GM21528 (cell line): ENCODE data around the gene BMPR1A.
"Not testable (repeated sequence)": the region's sequence is repeated elsewhere in the genome, so short reads cannot be mapped to it uniquely, and the experiment has no call there.

Experiments
- ATAC-seq: cut with Tn5 transposase; IDR thresholded peaks from one replicate; pipeline ENCODE4 v1.9.1; 2021; ENCODE audit warnings: mild to moderate bottlenecking, moderate library complexity; ENCODE audit not compliant: unreplicated experiment, low FRiP score

BMPR1A gene

DNA sequence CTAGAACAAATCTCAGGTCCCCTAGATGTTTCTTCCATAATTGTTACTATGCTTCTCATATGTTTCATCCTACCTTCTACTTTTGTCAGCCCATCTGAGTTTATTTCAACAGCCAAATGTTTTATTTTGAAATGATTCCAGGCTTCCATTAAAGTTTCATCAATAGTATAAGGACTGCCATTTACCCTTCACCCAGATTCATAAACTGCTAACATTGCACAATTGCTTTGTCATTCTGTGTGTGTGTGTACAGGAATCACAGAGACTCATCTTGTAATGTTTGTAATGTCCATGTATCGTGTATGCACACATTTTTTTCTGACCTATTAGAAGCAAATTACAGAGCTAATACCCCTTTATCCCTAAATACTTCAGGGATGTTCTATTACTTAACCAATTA is 175.5 kb downstream of the BMPR1A start:
- no peak for ATAC-seq

DNA sequence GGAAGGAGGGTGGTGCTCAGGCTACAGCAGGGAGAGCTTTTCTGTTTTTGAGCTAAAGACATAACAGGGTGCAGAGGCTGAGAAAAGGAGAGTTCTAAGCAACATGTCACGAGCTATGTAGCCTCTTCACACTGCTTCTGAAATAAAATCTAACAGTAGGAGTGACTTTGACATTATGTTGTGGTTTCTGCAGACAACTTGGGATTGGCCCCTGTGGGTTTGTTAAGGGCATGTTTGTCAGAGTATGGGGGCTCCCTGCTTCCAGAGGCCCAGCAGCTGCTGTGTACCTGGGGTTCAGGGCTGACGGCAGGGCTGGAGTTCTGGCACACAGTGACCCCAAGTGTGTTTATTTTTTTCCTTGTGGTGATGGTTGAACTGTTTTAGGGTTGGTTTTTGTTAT is 176.3 kb downstream of the BMPR1A start:
- no peak for ATAC-seq

DNA sequence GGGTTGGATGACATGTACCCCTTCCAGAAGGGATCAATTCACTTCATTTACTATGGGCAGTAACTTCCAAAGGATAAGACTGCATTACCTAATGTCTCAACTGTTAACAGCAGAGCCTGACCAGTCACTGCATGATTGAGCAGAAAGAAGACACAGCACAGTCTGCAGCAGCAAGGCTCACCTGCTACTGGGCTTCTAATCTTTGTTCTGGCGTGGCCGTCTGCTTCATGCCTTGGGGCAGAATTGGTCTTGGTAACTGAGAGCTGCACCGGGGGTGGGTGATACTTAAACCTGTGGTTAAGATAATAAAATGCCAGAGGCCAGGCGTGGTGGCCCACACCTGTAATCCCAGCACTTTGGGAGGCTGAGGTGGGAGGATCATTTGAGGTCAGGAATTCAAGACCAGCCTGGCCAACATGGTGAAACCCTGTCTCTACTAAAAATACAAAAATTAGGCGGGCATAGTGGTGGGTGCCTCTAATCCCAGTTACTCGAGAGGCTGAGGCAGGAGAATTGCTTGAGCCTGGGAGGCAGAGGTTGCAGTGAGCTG is 177.8 kb downstream of the BMPR1A start:
- not testable (repeated sequence) for ATAC-seq

DNA sequence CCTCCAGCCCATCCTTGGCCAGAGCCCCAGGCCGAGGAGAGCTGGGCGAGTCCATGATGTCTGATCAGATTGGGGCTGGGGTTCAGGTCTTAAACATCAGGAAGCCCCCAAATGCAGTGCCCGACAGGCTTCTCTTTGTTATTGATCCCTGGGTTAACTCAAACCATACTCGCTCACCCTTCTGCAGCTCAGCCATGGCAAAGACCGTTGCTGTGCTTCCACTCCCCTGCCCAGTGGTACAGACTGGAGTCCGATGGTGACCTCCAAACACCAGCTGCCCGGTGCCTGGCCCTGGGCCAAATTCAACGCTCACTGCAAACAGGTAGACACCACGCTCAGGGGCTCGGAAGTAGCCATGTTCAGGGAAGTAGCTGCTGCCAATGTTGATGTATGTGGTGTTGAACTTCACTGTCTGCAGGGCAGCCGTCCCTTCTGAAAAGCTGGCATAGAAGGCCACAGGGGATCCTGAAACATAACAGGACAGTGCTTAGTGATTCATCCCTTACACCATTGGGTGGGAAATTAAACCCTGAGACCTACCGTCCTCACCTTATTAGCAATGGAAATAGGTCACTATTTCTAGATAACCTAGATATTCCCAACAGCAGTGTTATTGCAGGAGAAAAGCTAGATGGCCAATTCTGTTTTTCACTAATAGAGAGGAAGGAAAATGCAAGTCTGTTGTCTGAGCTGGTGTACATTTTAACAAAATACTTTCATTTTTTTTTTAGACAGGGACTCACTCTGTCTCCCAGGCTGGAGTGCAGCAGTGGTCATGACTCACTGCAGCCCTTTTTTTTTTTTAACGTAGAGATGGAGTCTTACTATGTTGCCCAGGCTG is 180.5 kb downstream of the BMPR1A start:
- no peak for ATAC-seq

DNA sequence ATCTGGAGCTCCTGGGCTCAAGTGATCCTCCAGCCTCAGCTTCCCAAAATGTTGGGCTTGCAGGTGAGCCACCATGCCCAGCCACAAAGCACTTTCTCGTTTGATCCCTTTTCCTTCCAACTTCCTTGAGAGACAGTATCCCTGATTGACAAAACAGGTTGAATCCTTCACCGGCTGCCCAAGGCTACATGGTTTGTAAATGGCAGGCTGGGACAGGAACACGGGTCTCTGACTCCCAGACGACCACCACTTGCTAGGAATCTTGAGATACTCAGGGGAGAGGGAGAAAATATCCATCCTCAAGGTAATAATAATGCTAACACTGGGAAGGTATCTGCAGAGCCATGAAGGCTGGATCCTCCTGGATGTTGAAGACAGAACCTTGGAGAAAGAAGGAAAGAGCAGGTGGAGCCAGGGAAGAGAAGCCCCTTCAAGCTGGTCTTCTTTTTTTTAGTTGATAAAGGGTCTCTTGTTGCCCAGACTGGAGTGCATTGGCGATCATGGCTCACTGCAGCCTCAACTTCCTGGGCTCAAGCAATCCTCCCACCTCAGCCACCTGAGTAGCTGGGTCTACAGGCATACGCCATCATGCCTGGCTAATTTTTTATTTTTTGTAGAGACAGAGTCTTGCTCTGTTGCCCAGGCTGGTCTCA is 181.2 kb downstream of the BMPR1A start:
- ATAC-seq = no peak

DNA sequence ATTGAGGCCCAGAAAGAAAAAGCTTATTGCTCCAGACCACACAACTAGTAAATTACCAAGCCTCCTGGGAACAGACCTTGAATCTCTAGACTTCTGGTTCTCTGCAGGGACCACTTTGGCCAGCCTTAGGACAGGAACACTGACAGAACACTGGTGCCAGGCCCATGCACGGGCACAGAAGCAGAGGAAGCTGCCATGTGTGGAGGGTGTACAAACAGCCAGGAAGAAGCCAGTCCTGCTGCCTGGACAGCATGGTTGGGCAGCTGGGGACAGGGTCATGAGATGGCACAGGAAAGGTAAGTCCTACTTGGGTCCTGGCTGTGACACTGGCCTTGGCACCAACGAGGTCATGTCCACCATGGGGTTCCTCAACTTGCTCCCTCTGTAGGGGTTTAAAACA is 181.8 kb downstream of the BMPR1A start:
- no peak for ATAC-seq

DNA sequence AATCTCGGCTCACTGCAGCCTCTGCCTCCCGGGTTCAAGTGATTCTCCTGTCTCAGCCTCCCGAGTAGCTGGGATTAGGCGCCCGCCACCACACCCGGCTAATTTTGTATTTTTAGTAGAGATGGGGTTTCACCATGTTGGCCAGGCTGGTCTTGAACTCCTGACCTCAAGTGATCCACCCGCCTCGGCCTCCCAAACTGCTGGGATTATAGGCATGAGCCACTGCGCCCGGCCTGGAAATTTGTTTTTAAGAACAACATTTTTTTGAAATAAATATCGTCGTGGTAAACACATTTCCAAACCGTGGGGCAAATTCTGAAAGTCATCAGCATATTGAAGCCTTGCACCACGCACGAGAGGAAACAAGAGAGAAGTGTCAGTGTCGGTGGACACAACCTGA is 183.7 kb downstream of the BMPR1A start:
- ATAC-seq = not testable (repeated sequence)

DNA sequence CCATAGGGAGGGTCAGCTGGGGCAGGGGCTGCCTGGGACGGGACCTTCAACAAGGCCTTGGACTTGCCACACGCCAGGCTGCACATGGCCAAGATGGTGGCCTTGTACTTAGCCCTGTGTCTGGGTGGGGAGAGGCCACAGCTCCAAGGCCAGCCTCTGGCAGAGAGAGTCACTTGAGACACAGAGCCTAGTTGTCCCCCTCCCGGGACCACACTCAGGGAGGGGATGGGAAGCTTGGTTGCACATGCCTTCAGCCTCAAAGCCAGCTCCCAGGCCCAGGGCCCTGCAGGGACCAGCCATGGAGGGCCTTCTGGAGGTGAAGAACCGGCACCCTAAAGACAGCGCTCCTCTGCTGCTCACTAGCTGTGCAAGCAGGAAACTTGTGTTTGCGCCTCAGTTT is 184.3 kb downstream of the BMPR1A start:
- no peak for ATAC-seq

DNA sequence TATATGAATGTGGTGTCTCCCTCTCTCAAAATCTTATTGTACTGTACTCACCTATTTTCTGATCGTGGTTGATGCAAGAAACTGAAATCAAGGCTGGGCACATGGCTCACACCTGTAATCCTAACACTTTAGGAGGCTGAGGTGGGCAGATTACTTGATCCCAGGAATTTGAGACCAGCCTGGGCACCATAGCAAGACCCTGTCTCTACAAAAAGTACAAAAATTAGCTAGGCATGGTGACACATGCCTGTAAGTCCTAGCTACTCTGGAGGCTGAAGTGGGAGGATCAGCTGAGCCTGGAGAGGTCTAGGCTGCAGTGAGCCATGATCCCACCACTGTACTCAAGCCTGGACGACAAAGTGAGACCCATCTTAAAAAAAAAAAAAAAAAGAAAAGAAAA is 185.0 kb downstream of the BMPR1A start:
- no peak for ATAC-seq

DNA sequence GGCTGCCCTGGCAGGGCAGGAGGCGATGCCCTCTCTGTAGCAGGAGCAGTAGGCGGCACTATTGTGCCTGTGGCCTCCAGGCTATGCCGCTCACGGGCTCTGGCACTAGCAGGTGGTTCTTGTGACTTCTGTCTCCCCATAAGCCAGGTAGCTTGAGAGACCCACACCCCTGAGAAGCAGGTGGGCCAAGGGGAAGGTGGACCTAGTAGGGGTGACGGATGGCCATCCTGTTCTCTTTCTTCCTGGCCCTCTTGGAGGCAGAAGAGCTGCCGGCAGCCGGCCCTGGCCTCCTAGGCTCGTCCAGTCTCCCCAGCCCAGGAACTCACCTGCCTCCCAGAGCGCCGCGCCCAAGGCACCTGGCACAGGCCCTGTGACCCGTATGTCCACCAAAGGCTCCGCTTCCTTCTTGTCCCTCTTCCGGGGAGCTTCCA is 185.6 kb downstream of the BMPR1A start:
- no peak for ATAC-seq

DNA sequence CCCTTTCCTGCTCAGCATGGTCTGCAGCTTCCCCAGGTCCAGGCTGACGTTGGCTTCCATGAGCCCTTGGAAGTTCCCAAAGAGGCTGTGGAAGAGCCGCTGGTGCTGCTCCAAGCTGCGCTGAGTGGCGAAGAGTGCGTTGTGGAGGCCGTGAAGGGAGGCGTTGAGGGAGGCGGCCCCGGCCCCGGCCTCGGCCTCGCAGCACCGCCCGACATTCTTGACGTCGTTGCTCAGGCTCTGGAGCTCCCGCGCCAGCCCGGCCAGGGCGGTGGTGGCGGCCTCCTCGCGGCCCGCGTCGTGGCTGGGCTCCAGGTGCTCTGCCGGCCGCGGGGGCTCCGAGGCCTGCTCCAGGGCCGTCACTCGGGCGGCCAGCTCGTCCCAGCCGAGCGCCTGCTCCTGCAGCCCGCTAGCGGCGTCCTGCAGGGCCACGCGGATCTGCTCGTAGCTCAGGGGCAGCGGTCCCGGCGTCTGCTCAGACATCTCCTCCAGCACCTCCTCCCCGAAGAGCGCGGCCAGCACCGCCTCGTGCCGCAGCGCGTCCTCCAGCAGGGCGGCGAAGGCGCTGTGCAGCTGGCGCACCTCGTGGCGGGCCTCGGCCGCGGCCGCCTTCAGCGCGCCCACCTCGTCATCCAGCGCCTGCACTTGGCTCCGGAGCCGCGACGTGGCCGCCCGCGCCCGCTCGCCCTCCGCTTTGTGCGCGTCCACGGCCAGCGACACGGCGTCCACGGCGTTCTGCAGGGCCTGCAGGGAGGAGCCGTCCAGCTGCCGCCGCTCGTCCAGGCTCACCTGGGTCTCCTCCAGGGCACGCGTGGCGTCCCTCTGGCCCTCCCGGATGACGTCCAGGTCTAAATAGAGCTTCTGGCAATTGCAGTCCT is 186.3 kb downstream of the BMPR1A start:
- no peak for ATAC-seq

DNA sequence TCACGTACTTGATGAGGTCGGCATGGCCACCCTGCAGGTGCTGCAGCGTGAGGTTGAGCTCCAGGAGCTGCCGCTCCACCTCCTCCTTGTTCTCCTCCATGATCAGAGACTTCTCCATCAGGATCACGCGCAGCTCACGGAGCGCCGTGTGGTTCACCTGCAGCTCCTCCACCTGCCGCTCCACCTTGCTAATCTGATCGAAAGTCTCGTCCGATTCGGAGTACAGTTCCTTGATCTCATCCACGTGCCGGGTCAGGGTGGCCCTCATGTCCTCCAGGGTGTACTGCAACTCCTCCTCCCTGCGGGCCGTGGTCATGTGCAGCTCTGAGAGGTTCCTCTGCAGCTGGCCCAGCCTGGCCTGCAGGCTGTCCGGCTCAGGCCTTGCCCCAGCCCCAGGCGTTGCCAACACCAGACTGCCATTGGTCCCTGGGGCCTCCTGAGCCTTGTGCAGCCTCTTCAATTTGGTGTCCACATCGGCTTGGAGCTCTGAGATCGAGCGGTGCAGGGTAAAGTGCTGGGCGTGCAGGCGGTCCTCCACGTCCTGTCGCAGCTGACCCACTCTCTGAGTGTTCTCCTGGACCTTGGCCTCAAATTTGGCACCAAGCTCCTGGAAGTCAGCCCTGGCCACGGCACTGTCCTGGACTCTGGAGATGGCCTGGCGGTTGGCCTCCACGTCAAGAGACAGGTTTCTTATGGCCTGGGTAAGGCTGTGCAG is 187.1 kb downstream of the BMPR1A start:
- no peak for ATAC-seq

DNA sequence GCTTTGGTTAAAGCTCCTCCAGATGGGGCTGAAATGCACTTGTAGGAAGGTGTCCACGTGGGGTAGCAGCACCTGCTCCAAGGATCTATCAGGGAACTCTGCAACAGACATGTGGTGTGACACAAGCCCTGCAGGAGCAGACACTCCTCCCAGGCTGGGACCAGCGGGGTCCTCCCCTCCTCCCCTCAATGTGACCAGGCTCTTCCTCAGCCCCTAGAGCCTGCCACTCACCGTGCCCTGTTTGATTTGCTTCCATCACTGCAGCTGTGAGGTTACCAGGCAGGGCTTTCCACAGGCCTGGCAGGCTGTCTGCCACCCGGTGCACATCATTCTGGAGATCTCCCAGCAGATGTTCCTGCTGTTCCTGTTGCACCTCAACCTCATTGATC is 187.6 kb downstream of the BMPR1A start:
- no peak for ATAC-seq

DNA sequence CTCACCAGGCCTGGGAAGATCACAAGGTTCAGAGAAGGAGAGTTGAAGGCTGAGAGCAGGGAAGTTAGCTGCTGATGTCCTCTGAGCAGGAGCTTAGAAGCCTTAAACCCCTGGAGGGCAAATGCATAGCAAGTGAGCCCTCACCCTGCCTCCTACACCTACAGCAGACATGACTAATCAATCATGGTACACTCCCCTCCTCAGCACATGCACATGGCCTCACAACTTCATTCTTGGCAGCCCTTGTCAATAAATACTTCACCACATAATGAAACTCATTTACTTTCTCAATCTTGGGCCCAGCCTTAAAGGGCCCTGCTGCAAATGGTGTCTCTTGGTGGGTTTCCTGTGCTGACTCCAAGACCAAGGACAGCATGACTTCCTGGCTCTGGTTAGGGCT is 188.1 kb downstream of the BMPR1A start:
- ATAC-seq = no peak

DNA sequence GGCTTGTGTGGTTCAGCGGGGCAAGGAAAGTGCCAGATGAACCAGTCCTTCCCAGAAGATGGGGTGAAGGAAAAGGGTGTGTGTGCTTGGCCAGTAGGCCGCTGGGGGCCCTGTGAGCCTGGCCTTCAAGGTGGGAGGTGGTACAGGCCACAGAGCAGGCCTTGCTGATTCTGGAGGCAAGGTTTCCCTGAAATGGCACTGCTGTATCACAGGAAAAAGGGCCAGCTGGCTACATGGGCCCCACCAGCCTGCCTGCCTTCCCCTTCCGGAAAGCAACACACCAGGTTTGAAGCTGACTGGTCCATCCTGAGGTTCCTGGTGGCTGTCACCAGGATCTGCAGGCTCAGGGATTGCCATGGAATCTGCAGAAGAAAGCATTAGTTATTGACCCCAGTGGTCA is 188.5 kb downstream of the BMPR1A start:
- ATAC-seq = no peak

DNA sequence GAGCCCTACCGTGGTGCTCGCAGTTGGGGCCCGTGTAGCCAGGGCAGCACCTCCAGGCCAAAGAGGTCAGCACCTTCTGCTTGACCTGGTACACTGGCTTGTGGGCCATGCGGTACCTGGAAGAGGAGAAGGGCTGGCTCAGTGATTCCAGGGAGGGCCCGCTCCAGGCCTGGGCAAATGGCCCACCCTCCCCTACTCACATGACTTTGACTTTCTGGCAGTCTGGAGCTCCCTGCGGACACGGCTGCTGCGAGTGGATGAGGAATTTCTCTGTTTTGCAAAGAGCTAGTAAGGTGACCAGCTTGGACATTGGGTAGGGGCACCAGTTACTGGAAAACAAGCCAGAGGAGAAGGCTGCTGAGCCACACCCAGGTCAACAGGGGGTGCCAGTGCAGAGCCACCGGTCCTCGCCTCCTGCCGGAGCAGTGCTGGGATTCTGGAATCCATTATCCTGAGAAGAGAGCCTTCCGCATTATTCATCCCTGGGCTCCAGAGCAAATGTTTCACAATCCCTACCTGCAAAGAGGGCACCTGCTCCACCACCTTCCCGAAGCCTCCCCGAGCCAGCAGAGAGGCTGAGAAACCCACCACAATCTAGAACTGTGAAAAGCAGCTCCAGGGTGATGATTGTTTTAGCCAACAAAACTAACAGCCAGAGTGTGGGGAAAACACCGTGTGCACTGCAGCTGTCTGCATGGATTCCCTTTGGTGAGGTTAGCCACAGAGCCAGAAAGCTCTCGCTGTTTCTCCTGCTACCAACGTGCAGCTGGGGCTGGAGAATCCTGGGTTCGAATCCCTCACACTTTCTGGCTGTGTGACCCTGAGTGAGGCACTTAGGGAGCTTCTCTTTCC is 189.2 kb downstream of the BMPR1A start:
- ATAC-seq = no peak

DNA sequence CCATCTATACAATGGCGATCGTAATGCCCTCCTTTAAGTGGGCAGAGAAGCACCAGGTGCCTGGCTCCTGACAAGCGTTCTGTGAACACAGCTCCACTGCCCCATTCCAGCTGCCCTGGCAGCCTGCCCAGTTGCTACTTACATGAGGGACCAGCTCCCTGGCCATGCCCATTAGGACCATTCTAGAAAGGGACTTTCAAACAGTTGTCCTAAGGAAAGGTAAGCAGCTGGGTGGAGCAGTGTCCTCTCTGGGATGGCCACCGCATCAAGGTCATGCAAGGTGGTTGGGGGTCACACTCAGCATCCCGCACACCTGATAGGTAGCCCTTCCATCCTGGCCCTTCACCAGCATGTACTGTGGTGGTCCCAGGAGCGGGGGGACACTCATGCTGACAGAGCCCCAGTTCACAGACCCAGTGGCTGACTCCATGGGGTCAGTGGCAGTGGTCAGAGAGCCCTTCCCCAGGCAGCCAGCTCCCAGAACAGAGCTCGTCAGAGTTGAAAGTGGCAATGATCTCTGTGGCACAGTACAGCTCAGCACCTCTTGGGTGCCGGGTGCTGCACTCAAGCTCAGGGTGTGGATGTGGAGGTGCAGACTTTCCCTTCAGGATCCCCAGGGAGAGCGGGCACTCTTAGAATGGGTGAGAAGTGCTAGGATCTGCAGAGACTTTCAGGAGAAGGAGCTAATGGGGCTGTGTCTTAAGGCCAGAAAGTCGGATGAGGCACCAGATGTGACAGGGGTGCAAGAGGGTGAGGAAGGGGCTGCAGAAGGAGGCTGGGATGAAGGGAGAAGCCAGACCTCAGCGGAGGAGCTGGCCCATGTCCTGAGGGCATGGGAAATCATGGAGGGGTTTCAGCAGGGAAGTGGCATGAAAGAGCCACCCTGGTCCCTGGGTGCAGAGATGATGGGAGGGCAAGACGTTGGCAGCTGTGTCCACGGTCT is 190.1 kb downstream of the BMPR1A start:
- ATAC-seq = no peak

DNA sequence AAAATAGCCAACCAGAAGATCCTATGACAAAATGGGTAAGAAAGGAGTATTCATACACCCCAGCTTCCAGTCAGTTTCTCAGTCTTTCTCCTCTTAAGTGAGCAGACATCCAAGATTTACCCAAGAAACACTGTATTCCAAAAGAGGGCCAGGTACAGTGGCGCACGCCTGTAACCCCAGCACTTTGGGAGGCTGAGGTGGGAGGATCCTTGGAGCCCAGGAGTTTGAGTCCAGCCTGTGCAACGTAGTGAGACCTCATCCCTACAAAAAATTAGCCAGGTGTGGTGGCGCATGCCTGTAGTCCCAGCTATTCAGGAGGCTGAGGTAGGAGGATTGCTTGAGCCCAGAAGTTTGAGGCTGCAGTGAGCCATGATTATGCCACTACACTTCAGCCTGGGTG is 191.4 kb downstream of the BMPR1A start:
- ATAC-seq = not testable (repeated sequence)
